Smooth muscle cell of the brain vasculature (primary cell): ENCODE data around the gene CYP19A1.
"Not testable (repeated sequence)": the region's sequence is repeated elsewhere in the genome, so short reads cannot be mapped to it uniquely, and the experiment has no call there.

ENCODE experiments used
- DNase-seq: peaks from one replicate; pipeline ENCODE4 v3.0.0-alpha.2; 2012; ENCODE audit warnings: low read depth, low spot score

CYP19A1 gene

DNA sequence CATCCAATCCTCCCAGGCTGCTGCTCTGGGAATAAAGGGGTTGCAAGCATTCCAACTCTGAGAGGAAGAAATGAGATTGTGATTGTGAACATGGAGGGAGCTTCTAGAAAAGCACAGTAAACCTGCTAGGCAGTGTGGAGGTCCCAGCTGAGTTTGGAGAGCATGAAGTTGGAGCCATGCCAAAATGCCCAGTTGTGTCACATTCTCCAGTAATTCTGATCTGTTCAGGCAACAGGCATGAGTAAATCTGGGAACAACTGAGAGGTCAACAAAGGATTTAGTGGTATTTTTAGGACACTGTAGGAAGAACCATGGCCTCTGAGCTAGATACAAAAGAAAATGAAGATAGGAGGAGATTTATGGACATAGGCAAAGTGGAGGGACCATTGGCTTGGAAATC, 74.7 kb downstream of the CYP19A1 start:
- DNase-seq = no peak

DNA sequence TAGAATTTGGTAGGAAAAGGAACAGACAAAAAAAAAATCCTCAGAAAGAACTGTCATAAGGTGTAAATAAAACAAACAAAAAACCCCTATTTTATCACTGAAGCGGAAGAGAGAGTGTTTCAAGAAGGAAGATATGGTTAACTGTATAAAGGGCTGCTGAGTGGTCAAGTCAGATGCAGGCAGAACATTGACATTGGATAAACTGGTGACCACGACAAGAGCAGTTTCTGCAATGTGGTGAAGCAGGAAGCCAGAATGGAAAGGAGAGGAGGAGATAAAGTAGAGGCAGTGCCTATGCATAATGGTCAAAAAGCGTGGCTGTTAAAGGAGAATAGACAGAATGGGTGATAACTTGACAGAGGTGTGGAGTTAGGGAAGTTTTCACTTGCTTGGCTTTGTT, 75.3 kb downstream of the CYP19A1 start:
- no peak for DNase-seq

DNA sequence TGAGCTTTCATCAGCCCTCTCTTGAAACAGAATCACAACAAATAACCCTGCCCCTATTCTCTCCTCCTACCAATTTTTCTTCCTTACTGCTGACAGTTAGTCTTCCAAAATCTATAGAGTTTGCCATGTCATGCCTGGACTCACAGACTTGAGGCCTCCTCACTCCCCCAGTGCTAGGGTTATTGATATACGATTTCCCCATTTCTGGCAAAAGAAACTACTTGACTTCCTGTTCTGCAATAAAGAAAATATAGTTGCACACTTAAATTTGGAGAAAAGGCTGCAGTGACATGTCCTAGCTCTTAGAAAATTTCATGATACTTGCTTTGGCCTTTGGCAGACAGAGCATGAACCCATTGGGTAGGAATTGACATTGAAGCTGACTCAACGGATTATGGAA, 75.9 kb downstream of the CYP19A1 start:
- DNase-seq = no peak

DNA sequence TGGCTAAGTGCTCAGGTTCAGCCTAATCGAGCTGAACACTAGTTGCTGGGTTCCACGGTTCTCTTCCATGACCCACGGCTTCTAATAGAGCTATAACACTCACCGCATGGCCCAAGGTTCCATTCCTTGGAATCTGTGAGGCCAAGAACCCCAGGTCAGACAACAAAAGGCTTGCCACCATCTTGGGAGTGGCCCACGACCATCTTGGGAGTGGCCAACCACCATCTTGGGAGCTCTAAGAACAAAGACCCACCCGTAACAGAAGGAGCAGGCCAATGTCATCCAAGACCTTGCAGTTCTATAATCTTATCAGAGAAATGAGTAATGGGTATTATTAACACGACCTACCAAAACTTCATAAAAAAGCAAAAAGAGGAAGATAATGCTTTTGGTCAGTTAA, 77.3 kb downstream of the CYP19A1 start:
- DNase-seq = not testable (repeated sequence)

- no peak for DNase-seq
Measured at GRCh38 chr15:51260202-51260601, 78.2 kb downstream of the CYP19A1 start.

DNA sequence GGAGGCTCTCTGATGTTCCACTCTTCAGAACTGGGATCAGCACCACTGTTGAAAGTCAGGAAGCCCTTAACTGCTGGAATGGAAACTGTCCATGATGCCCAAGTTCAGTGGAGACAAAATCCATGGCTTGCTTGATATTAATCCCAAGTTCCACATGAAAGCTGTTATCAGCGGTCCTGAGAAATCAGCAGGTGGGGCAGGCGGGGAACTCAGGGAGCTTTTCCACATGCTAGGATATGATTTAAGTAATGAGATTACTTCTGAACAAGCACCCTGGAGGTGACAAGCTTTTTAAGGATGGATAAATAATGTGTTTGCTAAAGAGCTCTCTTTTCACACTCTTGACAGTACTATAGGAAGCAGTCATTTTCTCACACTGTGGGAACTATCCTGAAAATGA, 82.9 kb downstream of the CYP19A1 start:
- no peak for DNase-seq

DNA sequence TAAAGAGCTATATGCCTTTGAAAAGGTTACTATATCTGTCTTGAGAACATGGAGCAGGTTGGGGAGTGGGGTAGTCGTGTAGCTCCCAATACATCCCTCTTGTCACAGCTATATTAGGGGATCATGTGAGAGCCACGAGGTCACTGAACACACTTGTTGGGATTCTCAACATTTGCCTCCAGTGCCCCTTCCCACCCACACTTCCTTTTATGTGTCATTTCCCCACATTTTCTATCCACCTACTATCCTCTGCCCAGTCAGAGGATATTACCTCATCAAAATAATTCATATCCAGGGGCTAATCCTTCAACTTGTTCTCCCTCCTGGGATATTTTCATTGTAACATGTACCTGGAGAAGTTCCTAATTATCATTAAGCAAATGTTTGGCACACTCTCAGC, 85.0 kb downstream of the CYP19A1 start:
- no peak for DNase-seq

DNA sequence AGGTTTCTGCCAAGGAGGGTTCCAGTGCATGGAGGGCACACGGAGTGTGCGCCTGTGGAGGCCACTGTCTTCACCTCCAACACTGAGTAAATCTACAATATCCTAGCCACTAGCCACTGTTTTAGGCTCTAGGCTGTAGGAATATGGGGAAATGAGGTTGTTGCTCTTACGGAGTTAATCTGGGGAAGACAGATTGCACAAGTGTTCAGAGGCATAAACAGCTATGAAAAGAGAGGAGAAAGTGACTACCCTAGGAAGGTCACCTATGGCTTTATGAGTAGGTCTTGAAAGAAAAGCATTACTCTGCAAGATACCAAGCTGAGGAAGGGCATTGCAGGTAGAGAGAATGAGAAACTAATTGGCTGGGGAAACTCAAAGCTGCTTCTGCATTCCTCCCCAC, 85.7 kb downstream of the CYP19A1 start:
- no peak for DNase-seq

DNA sequence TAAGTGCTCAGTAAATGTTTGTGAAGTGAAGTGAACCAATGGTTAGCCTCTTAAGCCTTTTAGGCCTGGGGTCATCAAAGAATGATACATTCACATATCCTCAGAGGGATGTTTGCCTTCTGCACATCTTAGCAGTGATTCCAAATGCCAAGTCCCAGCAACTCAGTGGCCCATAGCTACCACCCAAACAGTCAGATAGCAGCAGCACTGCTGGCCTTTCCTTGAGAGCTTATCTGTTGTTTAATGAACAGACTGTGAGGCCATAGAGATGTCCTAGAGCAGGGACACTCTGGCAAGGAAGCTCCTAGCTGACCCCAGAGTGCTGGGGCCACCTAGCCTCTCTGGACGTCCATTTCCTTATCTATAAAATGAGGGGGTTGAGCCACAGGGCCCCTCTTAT, 86.8 kb downstream of the CYP19A1 start:
- no peak for DNase-seq

DNA sequence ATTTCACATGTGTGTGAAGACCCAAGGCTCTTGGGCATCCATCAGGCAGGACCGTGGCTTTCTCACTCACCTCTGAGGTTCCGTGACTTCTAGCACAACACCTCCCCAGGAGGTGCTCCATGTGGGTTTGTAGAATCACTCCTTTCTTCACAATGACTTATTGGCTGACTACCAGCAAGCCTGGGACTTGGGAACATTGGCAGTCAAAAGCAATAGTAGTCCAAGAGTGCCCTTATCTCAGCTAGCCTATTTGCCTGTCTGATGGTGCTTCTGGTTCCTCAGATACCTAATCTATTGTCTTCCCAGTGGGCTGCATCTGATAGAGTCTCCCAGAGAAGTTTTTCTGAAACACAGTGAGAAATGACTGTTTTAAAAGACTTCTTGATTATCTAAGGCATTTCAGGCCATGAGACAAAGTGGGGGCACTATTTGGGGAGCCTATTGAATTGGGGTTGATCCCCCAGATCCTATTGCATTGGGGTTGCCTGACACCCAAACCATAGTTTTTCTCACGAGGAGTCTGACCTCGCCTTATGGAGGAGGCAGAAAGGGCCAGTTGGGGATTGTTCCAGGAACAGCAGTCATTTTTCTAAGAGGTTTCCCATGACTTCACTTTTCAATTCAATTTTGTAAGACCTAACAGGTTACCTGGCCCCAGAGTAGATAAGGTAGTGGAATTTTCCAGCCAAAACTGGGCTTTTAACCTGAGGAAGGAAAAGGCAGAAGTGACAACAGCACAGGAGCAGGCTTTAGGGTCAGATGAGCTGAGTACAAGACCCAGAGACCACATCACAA, 88.0 kb downstream of the CYP19A1 start:
- no peak for DNase-seq

DNA sequence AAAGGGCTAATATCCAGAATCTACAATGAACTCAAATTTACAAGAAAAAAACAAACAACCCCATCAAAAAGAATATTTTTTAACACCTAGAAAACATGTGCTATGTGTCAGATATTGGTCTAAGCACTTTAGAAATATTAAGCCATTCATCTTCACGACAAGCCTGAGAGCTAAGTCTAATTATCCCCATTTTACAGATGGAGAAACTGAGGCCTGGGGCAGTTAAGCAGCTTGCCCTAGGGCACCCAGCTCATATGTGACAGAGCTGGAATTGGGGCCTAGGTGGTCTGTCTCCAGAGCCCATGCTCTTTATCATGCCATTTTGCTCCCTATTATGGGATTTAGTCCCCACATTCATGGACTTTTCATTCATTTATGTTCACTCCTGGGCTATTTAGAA, 92.8 kb downstream of the CYP19A1 start:
- DNase-seq = no peak

DNA sequence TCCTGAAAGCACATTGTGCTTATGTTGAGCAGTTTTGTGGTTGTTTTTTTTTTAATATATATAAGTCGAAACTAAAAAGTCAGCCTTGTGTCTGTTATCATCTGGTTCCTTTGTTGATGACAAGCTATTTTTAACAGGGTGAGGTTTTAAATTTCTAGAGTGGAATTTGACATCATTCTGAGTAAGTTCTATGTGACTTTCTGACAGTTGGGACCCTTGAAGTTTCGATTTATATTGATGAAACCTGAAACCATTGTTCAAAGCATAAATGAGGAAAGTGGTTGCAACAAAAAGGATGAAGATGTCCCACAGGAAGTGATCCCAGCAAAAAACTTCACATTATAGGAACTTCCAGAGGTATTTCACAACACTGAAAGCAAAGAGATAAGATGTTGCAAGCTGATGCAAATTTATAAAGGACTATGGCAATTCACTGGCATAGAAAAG, 94.0 kb downstream of the CYP19A1 start:
- DNase-seq = no peak

- no peak for DNase-seq
Measured at GRCh38 chr15:51243774-51244173, 94.6 kb downstream of the CYP19A1 start.

DNA sequence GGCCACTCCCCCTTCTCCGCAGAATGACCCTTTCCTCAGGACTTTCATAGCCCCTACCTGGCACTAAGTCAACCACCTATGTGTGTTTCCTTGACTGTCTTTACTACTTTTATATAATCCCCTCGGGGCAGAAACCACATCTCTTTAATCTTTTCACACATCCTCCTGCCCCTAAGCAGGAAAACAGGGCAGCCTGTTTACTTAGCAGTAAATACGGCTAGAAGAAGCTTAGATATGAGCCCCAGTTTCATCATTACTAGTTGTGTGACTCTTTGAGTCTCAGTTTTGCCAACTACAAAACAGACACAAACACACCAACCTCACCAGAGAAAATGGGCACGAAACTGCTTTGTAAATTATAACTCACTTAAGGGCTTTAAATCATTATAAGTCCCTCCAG, 98.3 kb downstream of the CYP19A1 start:
- no peak for DNase-seq

GRCh38 chr15:51237816-51238215, 100.6 kb downstream of the CYP19A1 start:
- no peak for DNase-seq

DNA sequence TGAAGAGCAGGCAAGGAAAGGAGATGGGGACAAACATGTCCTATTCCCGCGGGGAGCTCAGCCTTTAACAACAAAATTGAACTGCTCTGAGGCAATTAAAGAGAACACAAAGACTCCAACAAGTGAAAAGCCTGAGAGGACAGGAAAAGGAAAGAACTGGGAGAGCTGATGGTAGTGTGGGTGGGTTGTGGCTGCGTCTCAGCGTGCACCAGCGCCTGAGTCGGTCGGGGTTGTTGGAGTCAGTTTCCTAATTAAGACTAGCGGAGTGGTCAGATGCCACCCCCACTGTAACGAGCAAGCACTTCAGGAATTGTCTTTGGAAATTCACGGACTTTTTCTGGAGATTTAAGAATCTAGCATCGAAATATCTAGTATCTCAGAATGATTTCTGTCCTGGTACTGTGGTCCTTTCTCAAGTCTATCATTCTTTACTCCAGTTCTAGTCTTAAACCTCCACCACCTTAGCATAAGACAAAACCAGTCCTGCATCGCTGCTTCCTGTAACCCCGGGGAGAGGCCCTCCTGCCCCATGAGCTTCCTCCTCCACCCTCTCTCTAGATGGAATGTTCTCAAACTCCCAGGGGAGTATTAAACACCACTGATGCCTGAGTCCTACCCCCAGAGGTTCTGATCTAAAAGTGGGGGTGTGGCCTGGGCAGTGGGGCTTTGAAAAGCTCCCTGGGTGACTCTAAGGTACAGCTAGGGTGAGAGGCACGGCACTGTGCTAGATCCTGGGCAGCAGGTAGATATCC, 104.0 kb downstream of the CYP19A1 start:
- no peak for DNase-seq

GRCh38 chr15:51232581-51232980, 105.8 kb downstream of the CYP19A1 start:
- no peak for DNase-seq

- DNase-seq = peak; percentile 7
Measured at GRCh38 chr15:51229907-51230330, 108.5 kb downstream of the CYP19A1 start.

DNA sequence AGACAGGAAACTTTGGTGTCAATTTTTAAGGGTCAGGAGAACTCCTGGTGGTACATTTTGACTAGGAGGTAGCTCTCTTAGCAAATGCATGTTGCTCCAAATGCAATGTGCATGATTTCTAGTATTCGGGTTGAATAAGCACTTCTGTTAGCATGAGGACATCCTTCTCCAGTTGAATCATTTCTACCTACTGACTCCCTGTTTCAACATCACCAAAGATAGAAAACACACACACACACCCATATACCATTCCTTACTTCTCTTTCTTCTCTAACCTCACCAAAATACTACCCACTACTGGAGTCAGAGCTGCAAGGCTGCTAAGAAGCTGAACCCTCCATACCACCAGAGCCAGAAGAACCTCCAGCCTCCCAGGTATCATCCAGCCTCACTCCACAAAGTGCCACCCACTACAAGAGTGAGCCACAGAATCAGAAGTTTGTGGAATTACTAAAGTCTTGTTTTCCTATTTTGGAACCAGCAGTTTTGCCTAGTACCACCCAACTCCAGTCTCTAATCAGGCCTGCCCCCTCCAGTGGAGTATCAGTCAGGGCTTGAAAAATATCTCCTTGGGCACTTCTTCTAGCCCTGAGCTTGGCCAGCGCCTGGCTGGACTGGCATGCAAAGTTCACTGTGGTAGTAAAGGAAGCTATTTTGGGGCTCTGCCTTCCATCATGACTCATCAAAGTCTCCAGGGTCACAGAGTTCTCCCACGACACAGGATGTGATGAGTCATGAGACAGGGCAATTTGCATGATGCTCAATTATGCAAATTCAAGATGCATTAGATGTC, 110.3 kb downstream of the CYP19A1 start:
- DNase-seq = peak; percentile 20

DNA sequence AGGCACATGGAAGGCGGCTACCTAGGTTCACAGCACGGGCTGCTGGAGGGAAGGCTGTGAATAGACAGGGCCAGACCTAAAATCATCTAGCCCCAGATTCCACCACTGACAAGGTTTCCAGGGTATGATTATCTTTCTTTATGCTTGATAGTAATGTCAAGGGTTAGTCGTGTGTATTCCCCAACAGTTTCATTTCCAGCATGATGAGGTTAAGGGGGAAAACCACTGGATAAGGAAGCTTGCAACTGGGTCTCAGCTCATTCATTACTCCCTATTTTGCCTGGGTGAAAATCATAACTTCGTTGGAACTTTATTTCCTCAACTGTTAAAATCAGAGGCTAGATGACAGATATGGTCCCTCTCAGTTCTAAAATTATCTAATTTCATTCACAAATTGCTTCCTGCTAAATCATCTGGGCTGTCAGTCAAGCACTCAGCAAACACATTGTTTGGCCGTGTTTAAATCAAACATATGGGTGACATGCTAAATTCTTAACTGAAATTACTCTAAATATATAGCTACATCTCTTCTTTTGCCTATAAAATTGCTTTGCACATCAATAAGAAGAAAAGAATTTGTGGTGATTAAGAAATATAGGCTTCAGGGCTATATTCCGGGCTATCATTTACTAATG, 111.7 kb downstream of the CYP19A1 start:
- DNase-seq = no peak

- DNase-seq = no peak
Measured at GRCh38 chr15:51224428-51224827, 114.0 kb downstream of the CYP19A1 start.

- DNase-seq = no peak
Measured at GRCh38 chr15:51223771-51224229, 114.6 kb downstream of the CYP19A1 start.
